GM12873 (cell line): ENCODE data around the gene RAB29.

ENCODE experiments used
- TF ChIP-seq, protein P1 (sequence below): IDR thresholded peaks from 2 replicates; pipeline ENCODE4 v1.5.1; 2012; ENCODE audit warnings: low read depth, mild to moderate bottlenecking, moderate library complexity, low read length, control low read depth; ENCODE audit not compliant: insufficient read depth; ENCODE audit errors: missing control alignments

Gene RAB29

DNA sequence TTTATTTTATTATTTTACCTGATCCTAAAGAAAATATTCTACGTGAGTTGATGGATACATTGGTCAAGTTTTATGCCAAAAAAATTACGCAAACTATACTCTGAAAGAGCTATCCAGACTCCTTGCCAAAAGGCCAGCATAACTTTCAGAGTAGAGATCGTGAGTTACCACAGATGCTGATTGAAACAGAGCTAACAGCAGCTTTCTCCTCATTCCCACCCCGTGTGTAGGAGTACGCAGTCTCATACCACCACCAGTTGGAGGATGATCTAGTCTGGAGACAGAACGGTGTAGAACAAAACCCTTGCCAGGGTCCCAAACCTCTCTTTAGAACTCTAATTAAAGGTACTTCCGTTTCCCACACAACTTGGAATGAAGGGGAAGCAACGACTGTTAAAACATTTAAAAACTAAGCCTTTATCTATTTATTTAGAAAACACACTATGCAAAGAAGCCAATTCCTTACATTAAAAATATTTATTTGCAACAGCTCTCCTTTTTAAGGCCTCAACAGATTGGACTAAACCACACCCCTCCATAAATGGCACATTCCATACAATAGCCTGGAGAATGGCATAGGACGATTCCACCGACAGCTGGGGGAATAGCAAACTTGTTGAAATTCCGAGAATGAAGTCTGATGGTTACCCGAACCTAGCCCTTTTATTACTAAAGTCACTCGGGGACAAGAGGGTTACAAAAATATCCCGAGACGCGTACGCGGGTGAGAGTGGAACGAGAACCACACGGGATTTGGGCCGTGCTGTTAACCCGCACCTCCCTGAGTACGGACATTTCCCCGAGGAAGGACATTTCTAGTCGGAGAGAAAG is 26.7 kb downstream of the RAB29 start:
- TF ChIP-seq, protein P1, sequence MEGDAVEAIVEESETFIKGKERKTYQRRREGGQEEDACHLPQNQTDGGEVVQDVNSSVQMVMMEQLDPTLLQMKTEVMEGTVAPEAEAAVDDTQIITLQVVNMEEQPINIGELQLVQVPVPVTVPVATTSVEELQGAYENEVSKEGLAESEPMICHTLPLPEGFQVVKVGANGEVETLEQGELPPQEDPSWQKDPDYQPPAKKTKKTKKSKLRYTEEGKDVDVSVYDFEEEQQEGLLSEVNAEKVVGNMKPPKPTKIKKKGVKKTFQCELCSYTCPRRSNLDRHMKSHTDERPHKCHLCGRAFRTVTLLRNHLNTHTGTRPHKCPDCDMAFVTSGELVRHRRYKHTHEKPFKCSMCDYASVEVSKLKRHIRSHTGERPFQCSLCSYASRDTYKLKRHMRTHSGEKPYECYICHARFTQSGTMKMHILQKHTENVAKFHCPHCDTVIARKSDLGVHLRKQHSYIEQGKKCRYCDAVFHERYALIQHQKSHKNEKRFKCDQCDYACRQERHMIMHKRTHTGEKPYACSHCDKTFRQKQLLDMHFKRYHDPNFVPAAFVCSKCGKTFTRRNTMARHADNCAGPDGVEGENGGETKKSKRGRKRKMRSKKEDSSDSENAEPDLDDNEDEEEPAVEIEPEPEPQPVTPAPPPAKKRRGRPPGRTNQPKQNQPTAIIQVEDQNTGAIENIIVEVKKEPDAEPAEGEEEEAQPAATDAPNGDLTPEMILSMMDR: no peak

DNA sequence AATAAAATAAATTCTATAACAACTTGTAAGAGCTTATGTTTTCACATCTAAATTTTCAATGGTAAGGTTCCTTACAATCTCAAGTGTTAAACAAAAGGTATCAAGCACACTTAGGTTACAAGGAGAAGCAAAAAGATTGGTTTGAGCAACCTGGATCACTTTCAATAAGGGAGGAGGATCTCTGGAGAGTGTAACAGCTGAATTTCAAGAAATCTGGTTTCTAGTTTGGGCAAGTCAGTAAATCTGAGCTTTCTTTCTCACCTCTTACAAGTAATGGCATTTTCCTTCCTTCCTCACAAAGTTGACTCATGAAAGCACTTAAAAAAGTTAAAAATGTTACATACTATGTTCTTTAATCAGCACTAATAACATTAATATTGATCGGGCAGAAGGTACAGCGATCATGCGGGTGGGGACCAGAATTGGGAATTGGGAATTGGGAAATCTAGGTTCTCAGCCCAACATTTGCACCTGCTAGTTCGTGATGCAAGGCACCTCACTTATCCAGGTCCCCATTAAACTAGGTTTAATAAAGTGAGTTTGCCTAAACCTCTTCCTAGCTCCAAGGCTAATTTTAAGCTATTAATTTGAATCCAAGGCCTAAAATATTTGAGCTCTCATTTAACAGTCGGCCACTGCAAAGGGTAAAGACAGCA is 28.4 kb downstream of the RAB29 start:
- TF ChIP-seq, protein P1: no peak

DNA sequence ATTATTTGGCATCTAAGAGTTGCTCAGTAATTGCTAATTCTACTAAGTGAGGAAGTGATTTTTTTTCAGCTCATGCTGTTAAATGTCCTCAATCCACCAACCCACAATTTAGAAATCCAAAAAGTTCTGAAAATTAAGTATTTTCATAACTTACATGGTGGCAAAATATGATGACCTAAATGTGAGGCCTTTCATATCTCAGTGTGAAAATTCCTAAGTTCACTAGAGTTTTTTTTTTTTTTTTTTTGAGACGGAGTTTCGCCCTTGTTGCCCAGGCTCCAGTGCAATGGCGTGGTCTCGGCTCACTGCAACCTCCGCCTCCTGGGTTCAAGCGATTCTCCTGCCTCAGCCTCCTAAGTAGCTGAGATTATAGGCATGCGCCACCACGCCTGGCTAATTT is 30.9 kb downstream of the RAB29 start:
- TF ChIP-seq, protein P1: no peak

DNA sequence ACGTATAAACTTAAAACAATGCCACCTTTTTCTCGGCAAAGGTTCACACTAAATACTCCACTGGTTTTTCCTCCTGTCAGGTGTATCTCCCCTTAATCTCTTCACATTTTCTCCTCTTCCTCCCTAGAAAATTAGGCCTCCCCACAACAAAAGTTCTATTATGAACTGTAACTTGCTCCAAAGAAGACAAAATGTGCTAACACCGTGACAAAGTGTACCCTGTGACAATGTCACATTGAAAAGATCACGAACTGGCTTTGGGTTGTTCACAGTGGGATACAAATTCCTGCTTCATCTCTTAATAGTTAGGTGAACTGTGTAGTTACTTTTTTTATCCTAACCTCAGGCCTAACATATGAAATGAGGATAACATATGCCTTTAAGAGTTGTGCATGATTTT is 31.3 kb downstream of the RAB29 start:
- TF ChIP-seq, protein P1: no peak

DNA sequence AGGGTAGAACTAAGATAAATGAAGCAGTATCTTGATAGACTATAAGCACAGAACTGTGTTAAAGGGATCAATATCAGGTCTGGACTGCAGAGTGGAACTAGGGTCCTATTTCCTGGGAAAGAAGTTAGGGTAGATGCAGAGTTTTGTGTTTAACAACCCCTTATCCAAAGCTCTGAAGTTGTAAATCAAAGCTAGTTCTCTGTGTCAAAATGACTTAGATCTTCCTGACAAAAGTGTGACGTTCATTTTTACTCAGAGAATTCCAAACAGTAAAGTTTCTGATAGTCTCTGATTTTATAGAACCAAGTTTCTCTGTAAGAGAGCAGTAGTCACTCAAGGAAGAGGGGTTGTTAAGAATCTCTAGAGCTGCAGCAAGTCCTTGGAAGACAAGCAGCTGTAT is 33.6 kb downstream of the RAB29 start:
- TF ChIP-seq, protein P1: no peak

DNA sequence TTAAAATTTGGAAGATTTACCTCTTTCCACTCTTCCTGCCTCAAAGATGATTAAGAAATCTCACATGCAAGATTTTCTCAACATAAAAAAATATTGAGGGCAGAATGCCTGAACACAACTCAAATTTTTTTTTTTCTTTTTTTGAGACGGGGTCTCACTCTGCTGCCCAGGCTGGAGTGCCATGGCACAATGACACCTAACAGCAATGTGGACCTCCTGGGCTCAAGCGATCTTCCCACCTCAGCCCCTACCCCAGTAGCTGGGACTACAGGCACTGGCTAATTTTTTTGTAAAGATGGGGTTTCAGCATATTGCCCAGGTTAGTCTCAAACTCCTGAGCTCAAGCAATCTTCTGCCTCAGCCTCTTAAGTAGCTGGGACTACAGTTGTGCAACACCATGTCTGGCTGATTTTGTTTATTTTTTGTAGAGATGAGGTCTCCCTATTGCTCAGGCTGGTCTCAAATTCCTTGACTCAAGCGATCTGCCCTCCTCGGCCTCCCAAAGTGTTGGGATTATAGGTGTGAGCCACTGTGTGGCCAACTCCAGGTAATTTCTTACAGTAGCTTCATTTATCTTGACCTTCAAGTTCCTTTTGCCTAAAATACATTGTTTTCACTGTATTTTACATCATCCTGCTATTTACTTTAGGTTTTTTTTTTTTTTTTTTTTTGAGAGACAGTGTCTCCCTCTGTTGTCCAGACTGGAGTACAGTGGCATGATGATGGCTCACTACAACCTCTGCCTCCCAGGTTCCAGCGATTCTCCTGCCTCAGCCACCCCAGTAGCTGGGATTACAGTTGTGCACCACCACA is 35.7 kb downstream of the RAB29 start:
- TF ChIP-seq, protein P1: no peak

DNA sequence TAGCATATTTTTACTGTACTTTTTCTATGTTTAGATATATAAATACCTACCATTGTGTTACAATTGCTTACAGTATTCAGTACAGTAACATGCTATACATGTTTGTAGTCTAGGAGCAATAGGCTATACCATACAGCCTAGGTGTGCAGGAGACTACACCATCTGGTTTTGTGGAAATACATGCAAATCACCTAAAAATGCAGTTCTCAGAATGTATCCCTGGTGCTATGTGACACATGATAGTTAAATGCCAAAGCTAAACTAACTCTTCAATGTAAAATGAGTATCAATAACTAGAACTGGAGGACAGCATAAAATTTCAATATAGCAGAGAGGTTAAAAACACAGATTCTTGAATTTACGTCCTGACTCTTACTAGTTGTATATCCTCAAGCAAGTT is 40.1 kb downstream of the RAB29 start:
- TF ChIP-seq, protein P1: no peak
